Natural killer cell (primary cell): Measurements from ENCODE around the gene LRR1. TPM values are rescaled to one million over a fixed set of nuclear protein-coding genes. Genes with fewer than 3 reads are reported as not detected.

Experiments
- ATAC-seq, 3 donors: fragments of 150-1000 bp in 2 of 3; fragments of 200-7000 bp in 1 of 3; cut with Tn5 transposase; 1 replicate in 1 of 3; 2 replicates in 2 of 3; pipeline ENCODE4 v1.10.0; 2021; ENCODE audit warnings: mild to moderate bottlenecking in 2 of 3, moderate library complexity in 2 of 3
- DNase-seq, 2 donors: peaks; one replicate each; pipeline versions ENCODE4 v3.0.0 to v3.0.0-alpha.2; 2013 to 2021; ENCODE audit warnings: mixed read lengths in 1 of 2
- H3K27ac ChIP-seq: one replicate; pipeline ENCODE4 v1.5.1; 2013; ENCODE audit warnings: mild to moderate bottlenecking, low read length
- H3K27me3 ChIP-seq: one replicate; pipeline ENCODE4 v1.6.1; 2013; ENCODE audit warnings: low read length; ENCODE audit not compliant: control insufficient read depth, insufficient read depth
- H3K36me3 ChIP-seq: one replicate; pipeline ENCODE4 v1.6.1; 2013; ENCODE audit warnings: low read length; ENCODE audit not compliant: control insufficient read depth, insufficient read depth
- H3K4me1 ChIP-seq: one replicate; pipeline ENCODE4 v1.6.1; 2013; ENCODE audit warnings: low read length; ENCODE audit not compliant: control insufficient read depth, insufficient read depth
- H3K4me3 ChIP-seq: one replicate; pipeline ENCODE4 v1.5.1; 2013; ENCODE audit warnings: low read length
- H3K9me3 ChIP-seq: one replicate; pipeline ENCODE4 v1.6.1; 2013; ENCODE audit warnings: low read length; ENCODE audit not compliant: control insufficient read depth, insufficient read depth
- H3K27ac Mint-ChIP-seq, 2 donors: one replicate each; pipeline ENCODE4 v1.8.0; 2022; ENCODE audit warnings: mild to moderate bottlenecking in 2 of 2, mixed read lengths in 2 of 2, moderate library complexity in 1 of 2
- H3K27me3 Mint-ChIP-seq, 2 donors: one replicate each; pipeline ENCODE4 v1.8.0; 2022; ENCODE audit warnings: low read depth in 2 of 2, mixed read lengths in 2 of 2
- H3K36me3 Mint-ChIP-seq: one replicate; pipeline ENCODE4 v1.8.0; 2022; ENCODE audit warnings: mixed read lengths
- H3K4me1 Mint-ChIP-seq, 2 donors: one replicate each; pipeline ENCODE4 v1.8.0; 2022; ENCODE audit warnings: mixed read lengths in 2 of 2
- H3K4me3 Mint-ChIP-seq: one replicate; pipeline ENCODE4 v1.8.0; 2022; ENCODE audit warnings: mild to moderate bottlenecking, moderate library complexity, mixed read lengths
- H3K9me3 Mint-ChIP-seq, 2 donors: one replicate each; pipeline ENCODE4 v1.8.0; 2022; ENCODE audit warnings: mixed read lengths in 2 of 2
- CTCF ChIP-seq: fragments of 200-600 bp; IDR thresholded peaks from one replicate; pipeline ENCODE4 v1.8.0; 2022; ENCODE audit warnings: antibody characterized with exemption
- WGBS: methylation state at CpG from one replicate; pipeline ENCODE4 v1.1.7; 2013; ENCODE audit warnings: missing lambda C conversion rate; ENCODE audit not compliant: insufficient coverage; 5-methylcytosine and 5-hydroxymethylcytosine counted together
- intact Hi-C: fragments of 100-400 bp; cut with micrococcal nuclease; formaldehyde crosslinking; loops from one replicate; pipeline ENCODE4 v1.14.2; 2022
- total RNA-seq, 4 donors: library from RNA; stranded (reverse); fragments of 120-200 nt in 1 of 4; gene quantifications; one replicate each; pipeline versions ENCODE4 v1.2.3 to v1.2.4, GENCODE V29; 2013 to 2022

LRR1 gene
- total RNA-seq, 3 donors from 2014 or later (not counting 1 experiment from before 2014, with no cell fraction given): 8.1 to 11.7 (median 8.7) TPM

- peak overlapping the region; percentile 25 to 56 for H3K27ac Mint-ChIP-seq
- Histone ChIP-seq H3K4me1 (peaks cover 18% of the 10 kb centered on the region), H3K27ac (peak overlapping the region; percentile 2), H3K4me3 (no peak overlapping the region), H3K9me3 (no peaks in the 10 kb centered on the region), H3K27me3 (no peaks in the 10 kb centered on the region), H3K36me3 (no peaks in the 10 kb centered on the region)
- no peak for TF ChIP-seq CTCF
- no peak for DNase-seq
- H3K36me3 Mint-ChIP-seq: no peaks in the 10 kb centered on the region
- ATAC-seq: no peak
- no peak overlapping the region for H3K4me3 Mint-ChIP-seq
- no peaks in the 10 kb centered on the region for H3K9me3 Mint-ChIP-seq
- intact Hi-C loops: no loop called here
- WGBS: 51% methylated on average over 3 of the region's 4 CpGs
- no peaks in the 10 kb centered on the region for H3K27me3 Mint-ChIP-seq
- H3K4me1 Mint-ChIP-seq: peaks cover 17 to 20% of the 10 kb centered on the region in 2 donors
These were observed 4.2 kb upstream of the LRR1 start for GRCh38 chr14:49594347-49595091.

GRCh38 chr14:49598189-49598484 lies 603 bp upstream of the LRR1 start:
- WGBS: 1% methylated on average over 15 of the region's 15 CpGs
- H3K4me1 Mint-ChIP-seq: peaks cover 24 to 26% of the 10 kb centered on the region in 2 donors
- intact Hi-C loops: loop anchor here (1.0 kb wide), 2 partner anchors 12 to 22 kb away; partner anchors contain the start of genes MGAT2, RPL36AL and RPS29
- no peaks in the 10 kb centered on the region for H3K9me3 Mint-ChIP-seq
- Histone ChIP-seq H3K4me1 (peaks cover 22% of the 10 kb centered on the region), H3K27me3 (no peaks in the 10 kb centered on the region), H3K9me3 (no peaks in the 10 kb centered on the region), H3K4me3 (peak overlapping the region; percentile 83), H3K27ac (peak overlapping the region; percentile 94), H3K36me3 (no peaks in the 10 kb centered on the region)
- no peaks in the 10 kb centered on the region for H3K36me3 Mint-ChIP-seq
- no peaks in the 10 kb centered on the region for H3K27me3 Mint-ChIP-seq
- peak overlapping the region; percentile 98 for H3K4me3 Mint-ChIP-seq
- TF ChIP-seq CTCF: no peak
- DNase-seq: no peak
- ATAC-seq: peak in 1 of 3 donors; percentile 9
- peak overlapping the region; percentile 97 to 98 for H3K27ac Mint-ChIP-seq

- no peak for ATAC-seq
- H3K4me1 ChIP-seq: no peaks in the 10 kb centered on the region
- 89% methylated on average over 6 of the region's 6 CpGs for WGBS
- no peak for TF ChIP-seq CTCF
- H3K36me3 ChIP-seq: peaks cover 12% of the 10 kb centered on the region
- no peaks in the 10 kb centered on the region for H3K9me3 ChIP-seq
- H3K4me3 Mint-ChIP-seq: no peak overlapping the region
- no peaks in the 10 kb centered on the region for H3K36me3 Mint-ChIP-seq
- no peak overlapping the region for H3K27ac ChIP-seq
- intact Hi-C loops: no loop called here
- H3K27me3 Mint-ChIP-seq: no peaks in the 10 kb centered on the region
- no peak for DNase-seq
- no peaks in the 10 kb centered on the region for H3K9me3 Mint-ChIP-seq
- no peaks in the 10 kb centered on the region for H3K4me1 Mint-ChIP-seq
- H3K27me3 ChIP-seq: no peaks in the 10 kb centered on the region
- no peak overlapping the region for H3K27ac Mint-ChIP-seq
- no peak overlapping the region for H3K4me3 ChIP-seq
These were observed 8.8 kb downstream of the LRR1 start for GRCh38 chr14:49607583-49607982.

GRCh38 chr14:49612251-49612650 lies 13.5 kb downstream of the LRR1 start:
- 100% methylated on average over 3 of the region's 4 CpGs for WGBS
- no peak for TF ChIP-seq CTCF
- H3K27ac ChIP-seq: no peak overlapping the region
- intact Hi-C loops: no loop called here
- Mint-ChIP-seq H3K27ac (no peak overlapping the region), H3K27me3 (no peaks in the 10 kb centered on the region), H3K4me3 (no peak overlapping the region), H3K9me3 (no peaks in the 10 kb centered on the region), H3K36me3 (no peaks in the 10 kb centered on the region), H3K4me1 (no peaks in the 10 kb centered on the region)
- no peaks in the 10 kb centered on the region for H3K27me3 ChIP-seq
- DNase-seq (no peak), ATAC-seq (no peak)
- H3K9me3 ChIP-seq: no peaks in the 10 kb centered on the region
- H3K4me1 ChIP-seq: no peaks in the 10 kb centered on the region
- H3K36me3 ChIP-seq: peaks cover 10% of the 10 kb centered on the region
- H3K4me3 ChIP-seq: no peak overlapping the region
